GM10847 (cell line): ENCODE results near the gene USP30.

Source experiments
- POLR2A ChIP-seq: IDR thresholded peaks from 2 replicates; pipeline ENCODE4 v1.6.1; 2011; ENCODE audit not compliant: insufficient read length; ENCODE audit errors: extremely low read depth

The USP30 gene

DNA sequence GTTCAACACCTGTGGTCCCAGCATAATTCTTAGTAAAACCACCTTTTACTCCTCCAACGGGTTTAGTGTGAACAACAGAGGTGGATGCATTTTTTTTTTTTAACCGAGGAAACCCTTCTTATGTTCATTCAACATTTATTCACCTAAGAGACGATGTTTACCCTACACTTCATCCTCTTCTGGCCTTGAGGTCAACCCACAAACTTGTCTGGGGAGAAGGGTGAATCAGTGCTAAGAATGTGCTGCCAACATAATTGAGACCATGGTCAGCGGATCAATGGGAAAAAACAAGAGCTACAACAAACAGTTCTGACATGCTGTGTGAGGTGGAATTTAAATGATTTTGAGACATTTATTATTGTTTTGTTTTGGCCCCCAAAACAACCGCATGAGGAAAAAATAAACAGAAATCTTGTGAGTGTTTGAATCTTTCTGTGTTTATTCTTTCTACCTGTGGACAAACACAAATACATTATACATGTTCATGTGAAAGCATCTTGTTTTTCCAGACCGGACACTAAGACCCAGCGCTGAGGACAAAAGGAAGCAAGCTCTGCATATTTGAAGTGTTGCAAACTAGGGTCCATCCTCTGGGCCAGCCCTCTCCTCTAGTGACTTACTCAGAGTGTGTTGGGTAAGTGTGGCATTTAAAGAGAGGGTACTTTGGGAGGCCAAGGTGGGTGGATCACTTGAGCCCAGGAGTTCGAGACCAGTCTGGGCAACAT lies 5.1 kb upstream of the USP30 start:
- no peak for TF ChIP-seq POLR2A

DNA sequence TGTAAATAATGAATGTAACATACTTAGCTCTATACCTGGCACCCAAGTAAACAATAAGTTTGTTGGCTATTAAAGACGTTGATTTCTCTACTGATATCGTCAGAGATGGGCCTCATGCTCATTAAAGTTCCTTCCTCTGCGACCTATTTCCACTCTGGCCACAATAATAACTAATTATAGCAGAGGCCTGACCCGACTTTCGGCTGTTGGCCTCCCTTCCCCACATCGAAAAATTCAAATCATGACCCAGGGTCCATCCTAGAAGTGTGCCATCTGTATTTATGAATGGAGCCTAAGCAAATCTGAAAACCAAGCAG lies 321 bp upstream of the USP30 start:
- no peak for TF ChIP-seq POLR2A

DNA sequence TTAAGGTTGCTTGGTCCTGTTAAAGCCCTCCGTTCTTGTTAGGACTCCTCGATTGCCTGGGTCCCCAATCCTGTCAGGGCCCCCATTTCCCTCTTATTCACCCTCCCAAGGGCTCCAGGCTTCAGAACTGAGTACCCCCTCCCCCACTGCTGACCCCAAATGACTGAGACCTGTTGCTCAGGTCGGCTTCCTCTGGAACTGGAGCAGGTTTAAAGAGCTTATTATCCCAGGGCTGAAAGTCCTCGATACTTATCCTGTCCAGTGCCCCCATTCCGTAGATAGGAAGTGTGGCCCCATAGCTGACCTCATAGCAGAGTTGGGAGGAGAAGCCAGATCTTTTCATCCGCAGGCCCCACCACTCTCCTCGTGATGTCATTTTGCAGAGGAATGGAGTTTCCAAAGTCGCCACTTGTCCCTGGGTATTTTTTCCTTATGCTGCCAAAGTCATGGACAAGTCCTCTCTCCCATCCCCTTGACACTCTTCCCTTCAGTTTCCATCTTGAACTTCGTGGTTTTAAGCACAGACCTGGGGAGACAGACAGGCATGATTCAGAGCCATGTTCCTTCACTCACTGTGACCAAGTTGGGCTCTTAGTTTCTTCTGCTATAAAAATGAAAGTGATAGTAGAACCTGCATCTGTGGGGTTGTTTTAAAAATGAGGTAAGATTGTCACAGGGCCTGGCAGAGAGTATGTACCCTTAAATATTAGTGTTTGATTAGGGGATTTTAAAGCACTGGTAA lies 1.2 kb downstream of the USP30 start:
- no peak for TF ChIP-seq POLR2A

DNA sequence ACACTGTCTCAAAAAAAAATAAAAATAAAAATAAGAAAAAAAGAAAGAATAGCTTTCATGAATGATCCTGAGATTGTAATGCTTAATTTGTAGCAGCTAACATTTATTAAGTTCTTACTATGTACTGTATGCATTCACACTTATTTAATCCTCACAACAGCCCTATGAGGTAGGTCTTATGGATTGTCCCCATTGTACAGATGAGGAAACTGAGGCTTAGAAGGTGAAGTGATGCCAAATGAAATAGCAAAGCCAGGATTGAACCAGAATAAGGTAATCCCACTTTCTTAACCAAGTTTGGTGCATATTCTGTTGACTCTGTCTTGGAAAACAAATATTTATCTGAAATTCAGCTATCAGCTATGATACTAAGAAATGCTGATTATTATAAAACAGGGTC lies 2.1 kb downstream of the USP30 start:
- no peak for TF ChIP-seq POLR2A

DNA sequence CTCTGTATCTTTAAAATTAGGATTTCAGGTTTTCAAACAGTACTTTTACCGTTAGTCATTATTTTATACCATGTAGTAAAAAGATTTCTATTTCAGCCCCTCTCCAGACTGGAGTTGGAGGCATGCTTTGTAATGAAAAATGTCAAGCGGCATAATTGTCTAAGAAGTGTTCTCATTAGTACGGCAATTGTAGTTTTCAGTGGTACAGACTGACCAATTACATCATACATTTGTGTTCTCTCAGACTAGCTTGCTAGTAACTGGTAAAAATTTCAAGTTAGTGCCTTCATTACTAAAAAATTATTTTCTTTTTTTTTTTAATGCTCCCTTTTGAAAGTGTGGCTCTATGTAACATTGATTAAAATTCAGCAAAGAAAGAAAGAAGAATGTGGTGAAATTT lies 4.5 kb downstream of the USP30 start:
- TF ChIP-seq POLR2A, result no peak

DNA sequence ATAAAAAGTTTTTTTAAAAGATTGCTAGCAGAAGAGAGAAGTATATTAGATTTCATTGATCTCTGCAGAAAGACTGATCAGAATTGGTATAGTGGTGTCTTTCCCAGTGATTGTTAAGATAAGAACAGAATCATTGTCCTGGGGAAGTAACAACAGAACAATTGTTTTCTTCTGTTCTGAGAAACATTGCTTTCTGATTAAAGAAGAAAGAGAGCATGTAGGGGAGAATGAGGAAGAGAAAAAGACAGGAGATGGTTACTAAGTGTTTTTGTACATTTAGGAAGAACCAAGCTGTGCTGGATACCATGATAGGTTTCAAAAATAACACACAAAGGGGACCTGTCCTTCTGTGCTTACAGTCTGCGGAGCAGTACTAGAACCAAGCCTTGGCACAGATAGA lies 5.0 kb downstream of the USP30 start:
- no peak for TF ChIP-seq POLR2A

DNA sequence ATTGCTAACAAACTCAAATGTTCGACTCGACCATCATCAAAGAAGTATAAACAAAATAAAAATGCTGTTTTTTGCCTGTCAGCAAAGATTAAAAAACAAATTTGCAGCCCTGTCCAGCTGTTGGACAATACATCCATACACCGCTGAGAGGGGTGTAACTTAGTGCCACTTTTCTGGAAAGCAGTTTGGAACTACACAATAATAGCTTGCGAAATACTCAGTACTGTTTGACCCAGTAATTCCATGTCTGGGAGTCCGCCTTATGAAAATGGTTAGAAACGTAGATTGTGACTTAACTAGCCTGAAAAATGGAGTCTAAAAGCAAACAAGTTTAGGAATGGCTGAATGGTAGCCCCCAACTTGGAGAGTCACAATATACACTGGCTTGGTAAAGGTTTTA lies 6.4 kb downstream of the USP30 start:
- no peak for TF ChIP-seq POLR2A

DNA sequence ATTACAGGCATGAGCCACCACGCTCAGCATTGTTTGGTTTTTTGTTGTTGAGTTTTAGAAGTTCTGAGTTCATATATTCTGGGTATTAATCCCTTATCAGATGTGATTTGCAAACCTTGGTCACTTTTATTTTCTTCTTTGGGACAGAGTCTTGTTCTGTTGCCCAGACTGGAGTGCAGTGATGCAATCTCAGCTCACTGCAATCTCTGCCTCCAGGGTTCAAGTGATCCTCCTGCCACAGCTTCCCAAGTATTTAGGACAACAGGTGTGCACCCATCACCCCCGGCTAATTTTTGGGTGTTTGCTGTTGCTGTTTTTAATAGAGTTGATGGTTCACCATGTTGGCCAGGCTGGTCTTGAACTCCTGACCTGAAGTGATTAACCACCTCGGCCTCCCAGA lies 11.8 kb downstream of the USP30 start:
- no peak for TF ChIP-seq POLR2A

DNA sequence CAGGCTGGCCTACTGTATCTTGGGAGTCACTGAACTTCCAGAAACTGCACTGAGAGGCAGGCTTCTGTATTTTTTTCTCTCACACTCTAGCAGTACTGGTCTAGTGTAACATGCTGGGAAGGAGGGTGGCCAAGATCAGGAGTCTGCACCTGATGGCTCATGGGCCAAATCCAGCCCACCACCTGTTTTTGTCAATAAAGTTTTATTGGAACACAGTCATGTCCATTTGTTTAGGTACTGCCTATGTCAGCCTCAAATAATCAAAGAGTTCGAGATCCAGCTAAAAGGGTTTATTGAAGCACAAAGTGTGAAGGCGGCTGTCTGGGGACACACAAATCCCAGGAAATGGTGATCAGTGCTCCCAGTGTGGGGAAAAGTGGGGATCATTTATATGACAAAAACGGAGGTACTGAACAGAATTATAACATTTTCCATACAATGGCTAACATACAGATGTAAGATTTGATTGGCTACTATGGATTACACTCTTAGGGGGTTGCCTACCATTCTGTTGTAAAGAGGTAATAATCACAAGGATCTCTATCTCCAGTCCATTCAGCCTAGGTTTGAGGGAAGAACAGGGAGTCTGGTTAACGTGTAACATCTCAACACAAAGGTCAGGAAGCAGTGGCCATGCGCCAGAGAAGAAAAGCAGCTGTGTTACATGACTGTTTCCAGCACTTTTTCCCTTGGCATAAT lies 12.9 kb downstream of the USP30 start:
- TF ChIP-seq POLR2A, result no peak

DNA sequence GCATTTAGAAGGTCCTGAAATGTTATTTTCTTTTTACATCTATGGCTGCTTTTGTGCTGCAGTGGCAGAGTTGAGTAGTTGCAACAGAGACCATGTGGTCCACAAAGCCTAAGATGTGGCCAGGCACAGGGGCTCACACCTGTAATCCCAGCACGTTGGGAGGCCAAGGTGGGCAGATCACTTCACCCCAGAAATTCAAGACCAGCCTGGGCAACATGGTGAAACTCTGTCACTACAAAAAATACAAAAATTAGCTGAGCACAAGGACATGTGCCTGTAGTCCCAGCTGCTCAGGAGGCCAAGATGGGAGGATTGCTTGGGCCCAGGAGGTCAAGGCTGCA lies 13.4 kb downstream of the USP30 start:
- no peak for TF ChIP-seq POLR2A

DNA sequence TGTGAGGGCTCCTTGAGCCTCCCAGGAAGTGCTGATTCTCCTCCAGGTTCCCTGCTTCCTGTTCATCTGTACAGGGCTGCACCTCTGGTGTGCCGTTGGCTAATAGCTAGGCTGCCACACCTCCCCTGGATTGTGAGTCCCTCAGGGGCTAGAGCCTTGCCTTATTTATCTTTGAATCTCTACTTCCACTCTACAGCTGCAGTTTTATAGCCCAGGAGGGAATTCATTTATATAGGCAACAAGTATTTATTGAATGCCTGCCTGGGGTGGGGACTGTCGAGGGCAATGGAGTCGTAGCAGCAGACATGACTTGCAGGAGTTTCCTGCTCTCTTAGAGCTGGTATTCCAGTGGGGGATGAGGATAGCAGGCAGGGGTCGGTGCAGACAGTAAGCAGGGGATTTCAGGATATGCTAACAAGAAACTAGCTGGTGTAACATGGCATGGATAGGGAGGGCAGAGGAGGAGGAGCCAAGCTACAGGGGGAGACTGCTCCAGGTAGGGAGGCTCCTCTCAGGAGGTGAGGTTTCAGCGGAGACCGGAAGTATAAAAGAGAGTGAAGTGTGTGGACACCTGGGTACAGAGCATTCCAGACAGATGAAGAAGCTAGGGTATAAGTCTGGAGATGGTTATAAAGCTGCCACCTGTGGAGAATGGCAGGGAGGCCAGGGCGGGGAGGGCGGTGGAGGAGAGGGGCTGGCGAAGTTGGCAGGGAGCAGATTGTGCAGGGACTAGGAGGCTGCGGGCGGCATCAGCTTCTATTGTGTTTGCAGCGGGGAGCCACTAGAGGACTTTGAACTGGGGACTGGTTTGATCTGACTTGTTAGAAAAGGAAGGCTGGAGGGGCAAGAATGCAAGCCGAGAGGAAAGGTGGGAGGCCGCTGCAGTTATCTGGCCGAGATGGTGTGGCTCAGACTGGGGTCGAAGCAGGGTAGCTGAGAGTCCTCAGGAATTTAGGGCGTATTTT lies 17.2 kb downstream of the USP30 start:
- TF ChIP-seq POLR2A, result no peak

DNA sequence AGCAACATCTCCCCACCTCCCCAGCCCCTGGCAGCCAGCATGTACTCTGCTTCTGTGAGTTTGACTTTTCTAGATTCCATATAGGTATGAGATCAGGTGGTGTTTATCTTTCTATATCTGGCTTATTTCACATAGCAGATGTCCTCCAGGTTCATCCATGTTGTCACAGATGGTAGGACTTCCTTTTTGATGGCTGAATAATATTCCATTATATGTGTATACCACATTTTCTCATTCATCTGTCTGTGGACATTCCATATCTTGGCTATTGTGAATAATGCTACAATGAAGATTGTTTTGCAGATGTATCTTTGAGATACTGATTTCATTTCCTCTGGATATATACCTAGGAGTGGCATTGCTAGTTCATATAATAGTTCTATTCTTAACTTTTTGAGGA lies 22.5 kb downstream of the USP30 start:
- TF ChIP-seq POLR2A, result no peak

DNA sequence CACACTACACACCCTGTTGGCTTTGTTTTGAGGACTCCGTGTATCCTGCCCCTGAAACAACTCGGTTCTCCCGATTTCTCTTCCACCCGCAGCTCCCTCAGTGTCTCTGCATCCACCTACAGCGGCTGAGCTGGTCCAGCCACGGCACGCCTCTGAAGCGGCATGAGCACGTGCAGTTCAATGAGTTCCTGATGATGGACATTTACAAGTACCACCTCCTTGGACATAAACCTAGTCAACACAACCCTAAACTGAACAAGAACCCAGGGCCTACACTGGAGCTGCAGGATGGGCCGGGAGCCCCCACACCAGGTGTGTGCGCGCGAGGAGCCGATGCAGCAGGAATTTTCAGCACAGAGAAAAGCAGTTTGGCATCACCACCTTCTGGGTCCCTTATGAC lies 30.4 kb downstream of the USP30 start:
- TF ChIP-seq POLR2A, result no peak

DNA sequence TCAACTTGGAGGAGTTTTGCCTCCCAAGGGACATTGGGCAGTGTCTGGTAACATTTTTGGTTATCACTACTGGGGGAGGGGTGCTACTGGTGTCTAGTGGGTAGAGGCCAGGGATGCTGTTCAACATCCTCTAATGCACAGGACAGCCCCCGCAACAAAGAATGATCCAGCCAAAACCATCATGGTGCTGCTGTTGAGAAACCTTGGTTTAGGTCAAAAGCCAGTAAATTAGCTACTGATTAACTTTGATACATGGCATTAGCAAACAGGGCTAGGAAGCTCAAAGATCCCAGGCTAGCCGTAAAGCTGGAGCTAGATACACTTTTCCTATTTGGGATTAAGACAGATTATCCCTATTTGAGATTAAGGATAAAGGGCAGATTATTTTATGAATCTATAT lies 32.0 kb downstream of the USP30 start:
- TF ChIP-seq POLR2A, result no peak

DNA sequence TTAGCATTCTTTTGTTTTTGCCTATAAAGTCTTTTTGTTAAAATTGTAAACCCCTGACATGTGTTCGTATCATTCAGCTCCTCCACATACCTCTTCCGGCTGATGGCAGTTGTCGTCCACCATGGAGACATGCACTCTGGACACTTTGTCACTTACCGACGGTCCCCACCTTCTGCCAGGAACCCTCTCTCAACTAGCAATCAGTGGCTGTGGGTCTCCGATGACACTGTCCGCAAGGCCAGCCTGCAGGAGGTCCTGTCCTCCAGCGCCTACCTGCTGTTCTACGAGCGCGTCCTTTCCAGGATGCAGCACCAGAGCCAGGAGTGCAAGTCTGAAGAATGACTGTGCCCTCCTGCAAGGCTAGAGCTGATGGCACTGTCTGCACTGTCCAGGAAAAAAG lies 33.2 kb downstream of the USP30 start:
- TF ChIP-seq POLR2A, result no peak
